NT2/D1 (cell line): ENCODE results near the gene SLC49A3.

Experiments used
- YY1 ChIP-seq: IDR thresholded peaks from 2 replicates; pipeline ENCODE4 v1.6.1; 2011; ENCODE audit not compliant: insufficient read length, insufficient read depth
- ZNF274 ChIP-seq: IDR thresholded peaks from 2 replicates; pipeline ENCODE4 v1.6.1; 2011; ENCODE audit warnings: mild to moderate bottlenecking, low read depth, low read length

DNA sequence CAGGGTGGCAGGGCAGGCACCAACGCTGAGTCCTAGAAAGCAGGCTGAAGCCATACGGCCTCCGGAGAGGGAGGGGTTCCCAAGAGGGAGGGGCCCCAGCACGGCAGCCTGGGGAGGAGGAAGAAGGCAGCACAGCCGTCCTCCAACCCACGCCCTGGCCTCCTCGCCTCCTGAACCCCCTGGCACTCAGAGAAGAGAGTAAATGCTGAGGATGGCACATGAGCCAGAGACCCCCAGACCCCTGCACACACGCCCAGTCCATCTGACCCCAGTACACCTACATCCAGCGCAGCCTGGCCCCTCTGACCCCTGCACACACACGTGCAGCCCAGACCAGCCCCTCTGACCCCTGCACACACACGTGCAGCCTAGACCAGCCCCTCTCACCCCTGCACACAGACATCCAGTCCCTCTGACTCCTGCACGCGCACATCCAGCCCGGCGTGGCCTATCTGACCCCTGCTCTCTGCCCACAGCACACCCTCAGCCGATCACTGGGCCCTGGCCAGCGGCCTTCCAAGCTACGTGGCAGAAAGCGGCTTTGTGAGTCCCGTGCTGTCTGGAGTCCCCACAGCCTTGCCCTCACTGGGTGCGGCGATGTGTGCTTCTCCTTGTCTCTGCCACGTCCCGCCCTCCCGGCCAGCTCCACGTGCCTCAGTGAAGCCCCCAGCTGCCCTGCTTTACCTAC lies 33.3 kb downstream of the SLC49A3 start:
- TF ChIP-seq YY1 (no peak), ZNF274 (no peak)
